CD14-positive monocyte (primary cell): ENCODE results near the gene ULK4. TPM values are rescaled to one million over a fixed set of nuclear protein-coding genes. Genes with fewer than 3 reads are reported as not detected.

Experiments used
- DNase-seq, 3 donors: peaks; one replicate each; pipeline ENCODE4 v3.0.0-alpha.2; 2011 to 2022
- H2AFZ ChIP-seq: 2 replicates; pipeline ENCODE4 v1.6.0; 2012; ENCODE audit warnings: mild to moderate bottlenecking, low read depth, low read length, inconsistent platforms; ENCODE audit not compliant: insufficient read depth, poor library complexity, severe bottlenecking
- H3K27ac ChIP-seq, 2 donors: 1 replicate in 1 of 2; 2 replicates in 1 of 2; pipeline ENCODE4 v1.5.1; 2012 to 2013; ENCODE audit warnings: low read length in 2 of 2, control low read depth in 1 of 2, inconsistent platforms in 1 of 2, low read depth in 1 of 2, mild to moderate bottlenecking in 1 of 2
- H3K27me3 ChIP-seq, 2 donors: one replicate each; pipeline versions ENCODE4 v1.6.0 to v1.6.1; 2011 to 2013; ENCODE audit warnings: low read length in 2 of 2; ENCODE audit not compliant: control insufficient read depth in 2 of 2, insufficient read depth in 2 of 2
- H3K36me3 ChIP-seq, 2 donors: replicated peaks in 1 of 2; 1 replicate in 1 of 2; 2 replicates in 1 of 2; pipeline versions ENCODE4 v1.5.1 to v1.6.1; 2012 to 2013; ENCODE audit warnings: low read length in 2 of 2, control low read depth in 1 of 2, inconsistent platforms in 1 of 2, mild to moderate bottlenecking in 1 of 2; ENCODE audit not compliant: insufficient read depth in 2 of 2, control insufficient read depth in 1 of 2
- H3K4me1 ChIP-seq, 2 donors: 1 replicate in 1 of 2; 2 replicates in 1 of 2; pipeline versions ENCODE4 v1.5.1 to v1.6.1; 2012 to 2013; ENCODE audit warnings: low read length in 2 of 2, control low read depth in 1 of 2, inconsistent platforms in 1 of 2, mild to moderate bottlenecking in 1 of 2, moderate library complexity in 1 of 2; ENCODE audit not compliant: insufficient read depth in 2 of 2, control insufficient read depth in 1 of 2
- H3K4me2 ChIP-seq: replicated peaks from 2 replicates; pipeline ENCODE3; 2012; ENCODE audit warnings: low read length, moderate library complexity, mild to moderate bottlenecking; ENCODE audit not compliant: poor library complexity, severe bottlenecking; ENCODE audit errors: extremely low read depth
- H3K4me3 ChIP-seq, 3 experiments: fragments of 200-600 bp in 1 of 3; sonication (generic) in 1 of 3; replicated peaks in 1 of 3; 1 replicate in 2 of 3; 2 replicates in 1 of 3; pipeline ENCODE4 v1.5.1; 2011 to 2013; ENCODE audit warnings: low read length in 3 of 3, mild to moderate bottlenecking in 3 of 3, control low read depth in 2 of 3, low read depth in 2 of 3, inconsistent platforms in 1 of 3, moderate library complexity in 1 of 3
- H3K79me2 ChIP-seq: 2 replicates; pipeline ENCODE4 v1.6.0; 2012; ENCODE audit warnings: mild to moderate bottlenecking, control low read depth, inconsistent platforms, low read length, moderate library complexity; ENCODE audit not compliant: insufficient read depth
- H3K9ac ChIP-seq: 2 replicates; pipeline ENCODE4 v1.6.0; 2017; ENCODE audit warnings: low read length, mild to moderate bottlenecking; ENCODE audit not compliant: insufficient read depth, poor library complexity, severe bottlenecking
- H3K9me3 ChIP-seq, 2 donors: replicated peaks in 1 of 2; 1 replicate in 1 of 2; 2 replicates in 1 of 2; pipeline versions ENCODE4 v1.5.1 to v1.6.1; 2012 to 2013; ENCODE audit warnings: low read length in 2 of 2, control low read depth in 1 of 2; ENCODE audit not compliant: control insufficient read depth in 1 of 2, insufficient read depth in 1 of 2
- H4K20me1 ChIP-seq: 2 replicates; pipeline ENCODE4 v1.6.0; 2012; ENCODE audit warnings: mild to moderate bottlenecking, low read length, control low read depth, moderate library complexity; ENCODE audit not compliant: insufficient read depth
- H3K27ac Mint-ChIP-seq, 7 donors: one replicate each; pipeline ENCODE4 v1.8.0; 2020; ENCODE audit warnings: mild to moderate bottlenecking in 7 of 7, mixed read lengths in 7 of 7, moderate library complexity in 6 of 7, inconsistent platforms in 2 of 7
- H3K27me3 Mint-ChIP-seq, 3 donors: one replicate each; pipeline ENCODE4 v1.8.0; 2021 to 2022; ENCODE audit warnings: low read depth in 3 of 3, mild to moderate bottlenecking in 3 of 3, mixed read lengths in 3 of 3, moderate library complexity in 3 of 3, inconsistent platforms in 1 of 3
- H3K36me3 Mint-ChIP-seq, 2 donors: one replicate each; pipeline ENCODE4 v1.8.0; 2020; ENCODE audit warnings: mixed read lengths in 2 of 2, inconsistent platforms in 1 of 2, mild to moderate bottlenecking in 1 of 2
- H3K4me1 Mint-ChIP-seq: one replicate; pipeline ENCODE4 v1.8.0; 2020; ENCODE audit warnings: mild to moderate bottlenecking, mixed read lengths
- H3K4me3 Mint-ChIP-seq, 2 donors: one replicate each; pipeline ENCODE4 v1.8.0; 2020; ENCODE audit warnings: mild to moderate bottlenecking in 2 of 2, mixed read lengths in 2 of 2, moderate library complexity in 1 of 2
- H3K9me3 Mint-ChIP-seq, 7 donors: one replicate each; pipeline ENCODE4 v1.8.0; 2020 to 2022; ENCODE audit warnings: mixed read lengths in 7 of 7, mild to moderate bottlenecking in 6 of 7, moderate library complexity in 6 of 7, inconsistent platforms in 2 of 7
- CTCF ChIP-seq: fragments of 200-600 bp; IDR thresholded peaks from one replicate; pipeline ENCODE4 v1.8.0; 2022; ENCODE audit warnings: antibody characterized with exemption, mild to moderate bottlenecking
- WGBS: methylation state at CpG from one replicate; pipeline ENCODE4 v1.1.5; 2013; ENCODE audit warnings: missing lambda C conversion rate; ENCODE audit not compliant: insufficient coverage; 5-methylcytosine and 5-hydroxymethylcytosine counted together
- intact Hi-C, 2 donors: fragments of 100-400 bp; cut with micrococcal nuclease; formaldehyde crosslinking; loops; one replicate each; pipeline versions ENCODE4 v1.15.0 to v1.15.1; 2023
- polyA plus RNA-seq, 3 donors: library from polyadenylated mRNA; depleted of rRNA in 1 of 3; unstranded in 2 of 3; stranded (reverse) in 1 of 3; fragments of 300-500 nt in 2 of 3; fragments of >200 nt in 1 of 3; fragmentation: Illumina TruSeq in 2 of 3; gene quantifications; 1 replicate in 2 of 3; 2 replicates in 1 of 3; pipeline ENCODE4 v1.2.3, GENCODE V29; 2012 to 2021

ULK4 gene
- polyA plus RNA-seq, 3 donors = 6.7 to 14.0 (median 11.8) TPM

- Mint-ChIP-seq H3K27ac (no peak overlapping the region), H3K9me3 (peaks cover 0 to 9% (median 3%) of the 10 kb centered on the region in 7 donors), H3K4me3 (no peak overlapping the region), H3K27me3 (peaks cover 0 to 1% (median 0%) of the 10 kb centered on the region in 3 donors), H3K4me1 (no peaks in the 10 kb centered on the region), H3K36me3 (no peaks in the 10 kb centered on the region)
- no peaks in the 10 kb centered on the region for H3K27me3 ChIP-seq
- intact Hi-C loops = no loop called here
- no peak for DNase-seq
- no peaks in the 10 kb centered on the region for H3K79me2 ChIP-seq
- no peaks in the 10 kb centered on the region for H4K20me1 ChIP-seq
- no peak overlapping the region for H3K9ac ChIP-seq
- no peaks in the 10 kb centered on the region for H3K36me3 ChIP-seq
- peaks cover 0 to 8% of the 10 kb centered on the region in 2 donors for H3K9me3 ChIP-seq
- H3K27ac ChIP-seq = no peak overlapping the region
- no peak overlapping the region for H2AFZ ChIP-seq
- WGBS = 93% methylated on average over 3 of the region's 6 CpGs
- no peak overlapping the region for H3K4me3 ChIP-seq
- TF ChIP-seq CTCF = no peak
- H3K4me2 ChIP-seq = no peak overlapping the region
- no peaks in the 10 kb centered on the region for H3K4me1 ChIP-seq
These were observed 381.5 kb downstream of the ULK4 start for GRCh38 chr3:41580274-41580959.

- H3K79me2 ChIP-seq = no peaks in the 10 kb centered on the region
- intact Hi-C loops = no loop called here
- H3K9me3 Mint-ChIP-seq = peaks cover 0 to 9% (median 3%) of the 10 kb centered on the region in 7 donors
- no peak overlapping the region for H3K27ac ChIP-seq
- H3K4me3 Mint-ChIP-seq = no peak overlapping the region
- 96% methylated on average over 3 of the region's 6 CpGs for WGBS
- no peak overlapping the region for H2AFZ ChIP-seq
- H3K9ac ChIP-seq = no peak overlapping the region
- no peaks in the 10 kb centered on the region for H4K20me1 ChIP-seq
- peaks cover 0 to 3% (median 1%) of the 10 kb centered on the region in 3 donors for H3K27me3 Mint-ChIP-seq
- H3K4me1 ChIP-seq = no peaks in the 10 kb centered on the region
- no peak overlapping the region for H3K4me2 ChIP-seq
- TF ChIP-seq CTCF = no peak
- H3K9me3 ChIP-seq = peaks cover 0 to 8% of the 10 kb centered on the region in 2 donors
- no peak overlapping the region for H3K27ac Mint-ChIP-seq
- H3K4me1 Mint-ChIP-seq = no peaks in the 10 kb centered on the region
- no peaks in the 10 kb centered on the region for H3K27me3 ChIP-seq
- no peaks in the 10 kb centered on the region for H3K36me3 ChIP-seq
- H3K36me3 Mint-ChIP-seq = no peaks in the 10 kb centered on the region
- H3K4me3 ChIP-seq = no peak overlapping the region
- DNase-seq = no peak
These were observed 382.0 kb downstream of the ULK4 start for GRCh38 chr3:41579861-41580260.
